Measurements from ENCODE around the gene PRORP. TPM values are rescaled to one million over a fixed set of nuclear protein-coding genes. Genes with fewer than 3 reads are reported as not detected.
A peak's percentile ranks its signal among the peaks of the same experiment; 100 is the strongest.
"Not testable (repeated sequence)": the region's sequence is repeated elsewhere in the genome, so short reads cannot be mapped to it uniquely, and the experiment has no call there.

PRORP gene
- total RNA-seq, 4 donors from 2014 or later: 29.2 to 52.0 (median 36.9) TPM

DNA sequence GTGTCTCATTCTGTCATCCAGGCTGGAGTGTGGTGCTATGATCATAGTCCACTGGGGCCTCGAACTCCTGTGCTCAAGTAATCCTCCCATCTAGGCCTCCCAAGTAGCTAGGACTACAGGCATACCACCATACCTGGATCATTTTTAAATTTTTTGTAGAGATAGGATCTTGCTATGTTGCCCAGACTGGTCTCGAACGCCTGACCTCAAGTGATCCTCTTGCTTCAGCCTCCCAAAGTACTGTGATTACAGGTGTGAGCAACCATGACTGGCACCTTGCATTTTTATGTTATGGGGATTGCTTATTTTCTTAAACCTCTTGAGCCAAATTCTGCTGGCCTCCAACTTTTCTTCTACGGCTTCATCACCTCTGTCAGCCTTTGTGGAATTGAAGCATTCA is 26.9 kb downstream of the PRORP start:
- TF ChIP-seq, protein P1, sequence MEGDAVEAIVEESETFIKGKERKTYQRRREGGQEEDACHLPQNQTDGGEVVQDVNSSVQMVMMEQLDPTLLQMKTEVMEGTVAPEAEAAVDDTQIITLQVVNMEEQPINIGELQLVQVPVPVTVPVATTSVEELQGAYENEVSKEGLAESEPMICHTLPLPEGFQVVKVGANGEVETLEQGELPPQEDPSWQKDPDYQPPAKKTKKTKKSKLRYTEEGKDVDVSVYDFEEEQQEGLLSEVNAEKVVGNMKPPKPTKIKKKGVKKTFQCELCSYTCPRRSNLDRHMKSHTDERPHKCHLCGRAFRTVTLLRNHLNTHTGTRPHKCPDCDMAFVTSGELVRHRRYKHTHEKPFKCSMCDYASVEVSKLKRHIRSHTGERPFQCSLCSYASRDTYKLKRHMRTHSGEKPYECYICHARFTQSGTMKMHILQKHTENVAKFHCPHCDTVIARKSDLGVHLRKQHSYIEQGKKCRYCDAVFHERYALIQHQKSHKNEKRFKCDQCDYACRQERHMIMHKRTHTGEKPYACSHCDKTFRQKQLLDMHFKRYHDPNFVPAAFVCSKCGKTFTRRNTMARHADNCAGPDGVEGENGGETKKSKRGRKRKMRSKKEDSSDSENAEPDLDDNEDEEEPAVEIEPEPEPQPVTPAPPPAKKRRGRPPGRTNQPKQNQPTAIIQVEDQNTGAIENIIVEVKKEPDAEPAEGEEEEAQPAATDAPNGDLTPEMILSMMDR (IDR thresholded peaks at IDR 0.05): no peak
- TF ChIP-seq POLR2A (IDR thresholded peaks at IDR 0.05): no peak
- H3K36me3 ChIP-seq: no peaks in the 10 kb centered on the region
- no peak for DNase-seq
- no peak overlapping the region for H3K4me3 ChIP-seq
- no peaks in the 10 kb centered on the region for H3K27me3 ChIP-seq
- H3K27ac ChIP-seq: no peak overlapping the region
- H3K9me3 ChIP-seq: no peaks in the 10 kb centered on the region
- H3K4me1 ChIP-seq: no peaks in the 10 kb centered on the region

DNA sequence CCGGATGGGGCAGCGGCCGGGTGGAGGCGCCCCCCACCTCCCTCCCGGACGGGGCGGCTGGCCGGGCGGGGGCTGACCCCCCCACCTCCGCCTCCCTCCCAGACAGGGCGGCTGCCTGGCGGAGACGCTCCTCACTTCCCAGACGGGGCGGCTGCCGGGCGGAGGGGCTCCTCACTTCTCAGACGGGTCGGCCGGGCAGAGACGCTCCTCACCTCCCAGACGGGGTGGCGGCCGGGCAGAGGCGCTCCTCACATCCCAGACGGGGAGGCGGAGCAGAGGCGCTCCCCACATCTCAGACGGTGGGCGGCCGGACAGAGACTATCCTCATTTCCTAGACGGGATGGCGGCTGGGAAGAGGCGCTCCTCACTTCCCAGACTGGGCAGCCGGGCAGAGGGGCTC is 30.2 kb downstream of the PRORP start:
- H3K4me1 ChIP-seq, H3K27me3 ChIP-seq, H3K9me3 ChIP-seq, H3K4me3 ChIP-seq, H3K36me3 ChIP-seq, H3K27ac ChIP-seq, DNase-seq: not testable (repeated sequence)

DNA sequence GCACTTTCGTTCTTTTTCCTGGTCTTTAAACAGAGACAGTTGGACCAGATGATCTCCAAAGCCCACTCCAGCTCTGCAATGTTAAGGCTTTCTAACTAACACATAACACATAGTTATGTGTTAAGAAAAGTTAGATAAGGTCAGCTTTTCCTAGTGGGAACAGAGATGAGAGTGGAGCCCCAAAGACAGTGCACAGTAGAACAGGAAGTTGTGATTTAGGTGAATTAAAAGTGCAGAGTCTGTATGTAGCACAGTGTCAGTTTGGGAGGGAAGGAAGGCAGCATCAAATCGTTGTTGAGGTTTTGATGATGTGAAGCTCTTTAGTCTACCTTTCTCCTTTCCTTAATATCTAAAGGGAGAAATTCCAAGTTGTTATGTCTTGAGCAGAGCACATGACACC is 31.7 kb downstream of the PRORP start:
- no peak overlapping the region for H3K27ac ChIP-seq
- H3K4me3 ChIP-seq: no peak overlapping the region
- no peak for TF ChIP-seq POLR2A (IDR thresholded peaks at IDR 0.05)
- TF ChIP-seq, protein P1 (IDR thresholded peaks at IDR 0.05): no peak
- H3K27me3 ChIP-seq: no peaks in the 10 kb centered on the region
- H3K9me3 ChIP-seq: no peaks in the 10 kb centered on the region
- H3K36me3 ChIP-seq: peaks cover 0 to 5% (median 0%) of the 10 kb centered on the region in 3 donors
- no peaks in the 10 kb centered on the region for H3K4me1 ChIP-seq
- no peak for DNase-seq

DNA sequence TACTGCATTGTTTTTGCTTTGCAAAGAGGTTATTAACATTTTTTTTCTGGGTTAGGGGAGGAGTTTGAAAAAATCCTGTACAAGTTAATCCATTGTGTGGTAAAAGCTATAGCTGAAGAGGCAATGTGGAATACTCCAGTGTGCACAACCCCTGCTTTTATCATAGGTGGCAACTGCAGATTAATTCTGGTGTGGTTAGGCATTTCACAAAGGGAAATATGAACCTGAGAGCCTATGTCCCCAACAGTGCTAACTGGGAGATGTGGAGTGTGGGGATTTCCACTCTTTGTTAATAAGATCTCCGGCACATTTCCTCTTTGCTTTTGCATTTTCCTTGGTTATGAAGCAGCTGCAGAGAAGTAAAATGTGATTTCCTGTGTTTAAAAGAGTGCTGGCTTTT is 33.6 kb downstream of the PRORP start:
- no peak for DNase-seq
- Histone ChIP-seq H3K27me3 (no peaks in the 10 kb centered on the region), H3K4me3 (no peak overlapping the region), H3K36me3 (peaks cover 0 to 9% (median 0%) of the 10 kb centered on the region in 3 donors), H3K4me1 (peaks cover 0 to 4% (median 0%) of the 10 kb centered on the region in 4 donors), H3K27ac (no peak overlapping the region), H3K9me3 (no peaks in the 10 kb centered on the region)
- TF ChIP-seq, protein P1 (IDR thresholded peaks at IDR 0.05): no peak
- TF ChIP-seq POLR2A (IDR thresholded peaks at IDR 0.05): no peak

DNA sequence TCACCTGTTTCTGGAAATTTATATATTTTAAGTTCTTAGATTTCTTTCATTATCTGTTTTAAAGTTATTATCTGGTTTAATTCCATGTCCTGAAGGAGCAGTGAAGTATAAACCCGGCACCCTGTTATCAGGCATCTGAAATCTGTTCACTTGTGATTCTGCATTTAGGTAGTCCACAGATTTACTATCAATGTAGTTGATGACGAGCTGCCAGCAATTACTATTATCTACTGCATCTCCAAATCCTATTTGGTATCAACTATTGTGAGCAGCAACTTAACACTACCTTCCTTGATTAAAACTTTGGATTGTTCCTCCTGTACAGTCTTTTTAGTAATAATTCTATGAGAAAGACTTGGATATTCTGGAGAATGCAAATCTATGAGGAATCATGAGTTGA is 36.1 kb downstream of the PRORP start:
- no peaks in the 10 kb centered on the region for H3K27me3 ChIP-seq
- H3K9me3 ChIP-seq: no peaks in the 10 kb centered on the region
- TF ChIP-seq POLR2A (IDR thresholded peaks at IDR 0.05): no peak
- no peak overlapping the region for H3K27ac ChIP-seq
- DNase-seq: no peak
- no peak overlapping the region for H3K4me3 ChIP-seq
- H3K4me1 ChIP-seq: peaks cover 0 to 4% (median 0%) of the 10 kb centered on the region in 4 donors
- peaks cover 0 to 9% (median 0%) of the 10 kb centered on the region in 3 donors for H3K36me3 ChIP-seq

DNA sequence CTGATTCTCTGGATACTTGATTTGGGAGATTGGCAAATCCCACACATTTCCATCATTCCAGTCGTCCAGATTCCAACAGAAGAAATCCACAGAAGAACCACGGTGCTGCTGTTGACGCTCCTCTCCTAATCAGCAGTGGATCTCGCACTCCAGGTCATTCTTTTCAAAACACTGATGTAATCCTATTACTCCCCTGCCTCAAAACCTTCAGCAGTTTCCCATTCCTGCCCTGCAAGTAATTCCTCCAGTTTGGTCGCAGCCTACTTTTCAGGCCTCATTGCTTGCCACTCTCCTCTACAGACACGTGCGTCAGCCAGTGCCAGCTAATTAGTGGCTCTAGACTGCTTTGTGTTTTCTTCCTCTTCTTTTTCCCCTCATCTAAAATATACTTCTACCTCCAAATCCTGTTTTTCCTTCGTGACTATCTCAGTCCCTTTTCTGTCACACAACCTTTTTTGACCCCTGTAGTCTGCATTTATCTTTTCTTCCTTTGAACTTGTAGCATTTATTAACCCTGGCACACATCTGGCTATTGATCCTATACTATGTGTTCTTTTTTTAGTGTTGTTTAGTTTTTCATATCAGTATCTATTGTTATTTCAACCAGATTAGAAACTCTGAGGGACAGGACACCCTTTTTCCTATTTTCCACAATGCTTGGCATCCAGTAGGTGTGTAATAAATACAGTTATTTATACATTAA is 36.8 kb downstream of the PRORP start:
- no peak for DNase-seq
- Histone ChIP-seq H3K4me1 (peaks cover 0 to 4% (median 0%) of the 10 kb centered on the region in 4 donors), H3K36me3 (peaks cover 0 to 9% (median 0%) of the 10 kb centered on the region in 3 donors), H3K27me3 (no peaks in the 10 kb centered on the region), H3K9me3 (no peaks in the 10 kb centered on the region), H3K27ac (peak overlapping the region in 2 of 4 donors; percentile 42 to 65), H3K4me3 (no peak overlapping the region)
- TF ChIP-seq, protein P1 (IDR thresholded peaks at IDR 0.05): no peak
- no peak for TF ChIP-seq POLR2A (IDR thresholded peaks at IDR 0.05)
